GM23338 (cell line): ENCODE data around the gene POLR3G. TPM values are rescaled to one million over a fixed set of nuclear protein-coding genes. Genes with fewer than 3 reads are reported as not detected.

Experiments used
- ATAC-seq: fragments of 200-7000 bp; cut with Tn5 transposase; 3 replicates; pipeline ENCODE4 v1.9.1; 2020
- DNase-seq: peaks from one replicate; pipeline ENCODE4 v3.0.0-alpha.2; 2015; ENCODE audit warnings: low spot score
- H2AFZ ChIP-seq: fragments of 200-600 bp; sonication (generic); 2 replicates; pipeline ENCODE4 v1.8.0; 2016; ENCODE audit warnings: antibody characterized with exemption, mild to moderate bottlenecking, moderate library complexity
- H3F3A ChIP-seq: fragments of 200-600 bp; sonication (generic); replicated peaks from 2 replicates; pipeline ENCODE4 v1.8.0; 2017; ENCODE audit warnings: antibody characterized with exemption, mixed run types, low read depth
- H3K27ac ChIP-seq: fragments of 200-600 bp; sonication (generic); 2 replicates; pipeline ENCODE4 v1.6.1; 2016; ENCODE audit warnings: low read depth
- H3K27me3 ChIP-seq: fragments of 200-600 bp; sonication (generic); 2 replicates; pipeline ENCODE4 v1.8.0; 2016; ENCODE audit warnings: mild to moderate bottlenecking, mixed run types, moderate library complexity; ENCODE audit not compliant: insufficient read depth
- H3K36me3 ChIP-seq: fragments of 200-600 bp; sonication (generic); 2 replicates; pipeline ENCODE4 v1.8.0; 2016; ENCODE audit warnings: mild to moderate bottlenecking; ENCODE audit not compliant: insufficient read depth
- H3K4me1 ChIP-seq: fragments of 200-600 bp; sonication (generic); 2 replicates; pipeline ENCODE4 v1.8.0; 2016; ENCODE audit warnings: mild to moderate bottlenecking, moderate library complexity; ENCODE audit not compliant: insufficient read depth
- H3K4me2 ChIP-seq: fragments of 200-600 bp; sonication (generic); 2 replicates; pipeline ENCODE4 v1.7.1; 2017; ENCODE audit warnings: mixed run types
- H3K4me3 ChIP-seq: fragments of 200-600 bp; sonication (generic); 2 replicates; pipeline ENCODE4 v1.6.1; 2016; ENCODE audit warnings: mixed run types
- H3K79me2 ChIP-seq: fragments of 200-600 bp; sonication (generic); replicated peaks from 2 replicates; pipeline ENCODE4 v1.8.0; 2017; ENCODE audit warnings: mild to moderate bottlenecking; ENCODE audit not compliant: insufficient read depth
- H3K9me2 ChIP-seq: fragments of 200-600 bp; sonication (generic); 2 replicates; pipeline ENCODE4 v1.8.0; 2017; ENCODE audit not compliant: insufficient read depth
- H4K20me1 ChIP-seq: fragments of 200-600 bp; sonication (generic); replicated peaks from 2 replicates; pipeline ENCODE4 v1.8.0; 2017; ENCODE audit warnings: mild to moderate bottlenecking; ENCODE audit not compliant: insufficient read depth
- H3K27ac Mint-ChIP-seq: 2 replicates; pipeline ENCODE4 v1.8.0; 2020; ENCODE audit warnings: inconsistent platforms, mild to moderate bottlenecking, moderate library complexity, mixed read lengths
- H3K27me3 Mint-ChIP-seq: 3 replicates; pipeline ENCODE4 v1.8.0; 2022; ENCODE audit warnings: low read depth, mild to moderate bottlenecking, moderate library complexity, mixed read lengths, inconsistent platforms; ENCODE audit not compliant: insufficient read depth, poor library complexity
- H3K36me3 Mint-ChIP-seq: 3 replicates; pipeline ENCODE4 v1.8.0; 2021; ENCODE audit warnings: low read depth, mild to moderate bottlenecking, inconsistent platforms, moderate library complexity, mixed read lengths
- H3K4me1 Mint-ChIP-seq: 3 replicates; pipeline ENCODE4 v1.8.0; 2020; ENCODE audit warnings: mild to moderate bottlenecking, inconsistent platforms, mixed read lengths
- H3K4me3 Mint-ChIP-seq: 3 replicates; pipeline ENCODE4 v1.8.0; 2021; ENCODE audit warnings: moderate library complexity, mild to moderate bottlenecking, inconsistent platforms, mixed read lengths
- H3K9me3 Mint-ChIP-seq: 3 replicates; pipeline ENCODE4 v1.8.0; 2020; ENCODE audit warnings: moderate library complexity, mild to moderate bottlenecking, inconsistent platforms, mixed read lengths
- JUNB ChIP-seq: IDR thresholded peaks from one replicate; pipeline ENCODE4 v1.6.1; 2016; ENCODE audit warnings: antibody characterized with exemption; ENCODE audit not compliant: unreplicated experiment
- POLR2AphosphoS5 ChIP-seq: IDR thresholded peaks from 2 replicates; pipeline ENCODE4 v1.6.1; 2016; ENCODE audit warnings: antibody characterized with exemption, low read depth
- ZNF114 ChIP-seq: fragments of 250-450 bp; sonication (Bioruptor Pico); IDR thresholded peaks from 2 replicates; pipeline ENCODE4 v1.5.0; 2020; ENCODE audit warnings: mild to moderate bottlenecking, moderate library complexity
- ZNF331 ChIP-seq: fragments of 250-450 bp; sonication (Bioruptor Pico); IDR thresholded peaks from 2 replicates; pipeline ENCODE4 v1.5.0; 2020; ENCODE audit warnings: low read depth, mild to moderate bottlenecking, moderate library complexity
- polyA plus RNA-seq: library from polyadenylated mRNA; unstranded; fragments of >200 nt; fragmentation: Nextera tagmentation; extraction: Ambion mirVana; gene quantifications from 2 replicates; pipeline ENCODE4 v1.2.1, GENCODE V29; 2016
- total RNA-seq: library from RNA; depleted of rRNA; stranded (reverse); fragments of >200 nt; shearing (Covaris generic); gene quantifications from 2 replicates; pipeline ENCODE4 v1.2.3, GENCODE V29; 2014
- TF ChIP-seq, protein P1 (sequence below): fragments of 250-450 bp; sonication (Bioruptor Pico); IDR thresholded peaks from 2 replicates; pipeline ENCODE4 v1.5.0; 2020; ENCODE audit warnings: mild to moderate bottlenecking, moderate library complexity
- TF ChIP-seq, protein P2 (sequence below): IDR thresholded peaks from 2 replicates; pipeline ENCODE4 v1.6.1; 2016; ENCODE audit warnings: antibody characterized with exemption

The POLR3G gene
- total and polyA plus RNA-seq, 2 experiments from 2014 or later = 147 to 376 TPM

DNA sequence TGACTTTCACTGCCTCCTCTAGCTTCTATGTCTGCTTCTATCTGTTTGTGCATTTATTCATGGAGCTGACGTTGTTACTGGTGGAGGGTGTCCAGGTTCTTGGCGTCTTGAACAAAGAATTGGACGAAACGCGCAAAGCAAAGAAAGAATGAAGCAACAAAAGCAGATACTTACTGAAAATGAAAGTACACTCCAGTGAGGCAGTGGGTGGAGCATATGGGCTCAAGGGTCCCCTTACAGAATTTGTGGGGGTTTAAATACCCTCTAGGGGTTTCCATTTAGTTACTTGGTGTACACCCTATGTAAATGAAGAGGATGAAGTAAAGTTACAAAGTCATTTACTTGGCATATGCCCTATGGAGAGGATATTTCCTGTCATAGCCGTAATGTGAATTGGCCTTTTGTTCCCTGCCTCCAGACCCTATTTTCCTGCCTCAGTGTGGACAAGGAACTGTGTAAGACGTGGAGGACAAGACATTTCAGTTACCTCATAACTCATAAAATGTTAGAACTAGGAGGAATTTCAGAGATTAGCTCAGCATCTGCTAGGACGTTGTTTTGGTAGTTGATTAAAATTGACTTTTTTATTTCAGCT is 3.1 kb downstream of the POLR3G start (continued):
- TF ChIP-seq, protein P1, sequence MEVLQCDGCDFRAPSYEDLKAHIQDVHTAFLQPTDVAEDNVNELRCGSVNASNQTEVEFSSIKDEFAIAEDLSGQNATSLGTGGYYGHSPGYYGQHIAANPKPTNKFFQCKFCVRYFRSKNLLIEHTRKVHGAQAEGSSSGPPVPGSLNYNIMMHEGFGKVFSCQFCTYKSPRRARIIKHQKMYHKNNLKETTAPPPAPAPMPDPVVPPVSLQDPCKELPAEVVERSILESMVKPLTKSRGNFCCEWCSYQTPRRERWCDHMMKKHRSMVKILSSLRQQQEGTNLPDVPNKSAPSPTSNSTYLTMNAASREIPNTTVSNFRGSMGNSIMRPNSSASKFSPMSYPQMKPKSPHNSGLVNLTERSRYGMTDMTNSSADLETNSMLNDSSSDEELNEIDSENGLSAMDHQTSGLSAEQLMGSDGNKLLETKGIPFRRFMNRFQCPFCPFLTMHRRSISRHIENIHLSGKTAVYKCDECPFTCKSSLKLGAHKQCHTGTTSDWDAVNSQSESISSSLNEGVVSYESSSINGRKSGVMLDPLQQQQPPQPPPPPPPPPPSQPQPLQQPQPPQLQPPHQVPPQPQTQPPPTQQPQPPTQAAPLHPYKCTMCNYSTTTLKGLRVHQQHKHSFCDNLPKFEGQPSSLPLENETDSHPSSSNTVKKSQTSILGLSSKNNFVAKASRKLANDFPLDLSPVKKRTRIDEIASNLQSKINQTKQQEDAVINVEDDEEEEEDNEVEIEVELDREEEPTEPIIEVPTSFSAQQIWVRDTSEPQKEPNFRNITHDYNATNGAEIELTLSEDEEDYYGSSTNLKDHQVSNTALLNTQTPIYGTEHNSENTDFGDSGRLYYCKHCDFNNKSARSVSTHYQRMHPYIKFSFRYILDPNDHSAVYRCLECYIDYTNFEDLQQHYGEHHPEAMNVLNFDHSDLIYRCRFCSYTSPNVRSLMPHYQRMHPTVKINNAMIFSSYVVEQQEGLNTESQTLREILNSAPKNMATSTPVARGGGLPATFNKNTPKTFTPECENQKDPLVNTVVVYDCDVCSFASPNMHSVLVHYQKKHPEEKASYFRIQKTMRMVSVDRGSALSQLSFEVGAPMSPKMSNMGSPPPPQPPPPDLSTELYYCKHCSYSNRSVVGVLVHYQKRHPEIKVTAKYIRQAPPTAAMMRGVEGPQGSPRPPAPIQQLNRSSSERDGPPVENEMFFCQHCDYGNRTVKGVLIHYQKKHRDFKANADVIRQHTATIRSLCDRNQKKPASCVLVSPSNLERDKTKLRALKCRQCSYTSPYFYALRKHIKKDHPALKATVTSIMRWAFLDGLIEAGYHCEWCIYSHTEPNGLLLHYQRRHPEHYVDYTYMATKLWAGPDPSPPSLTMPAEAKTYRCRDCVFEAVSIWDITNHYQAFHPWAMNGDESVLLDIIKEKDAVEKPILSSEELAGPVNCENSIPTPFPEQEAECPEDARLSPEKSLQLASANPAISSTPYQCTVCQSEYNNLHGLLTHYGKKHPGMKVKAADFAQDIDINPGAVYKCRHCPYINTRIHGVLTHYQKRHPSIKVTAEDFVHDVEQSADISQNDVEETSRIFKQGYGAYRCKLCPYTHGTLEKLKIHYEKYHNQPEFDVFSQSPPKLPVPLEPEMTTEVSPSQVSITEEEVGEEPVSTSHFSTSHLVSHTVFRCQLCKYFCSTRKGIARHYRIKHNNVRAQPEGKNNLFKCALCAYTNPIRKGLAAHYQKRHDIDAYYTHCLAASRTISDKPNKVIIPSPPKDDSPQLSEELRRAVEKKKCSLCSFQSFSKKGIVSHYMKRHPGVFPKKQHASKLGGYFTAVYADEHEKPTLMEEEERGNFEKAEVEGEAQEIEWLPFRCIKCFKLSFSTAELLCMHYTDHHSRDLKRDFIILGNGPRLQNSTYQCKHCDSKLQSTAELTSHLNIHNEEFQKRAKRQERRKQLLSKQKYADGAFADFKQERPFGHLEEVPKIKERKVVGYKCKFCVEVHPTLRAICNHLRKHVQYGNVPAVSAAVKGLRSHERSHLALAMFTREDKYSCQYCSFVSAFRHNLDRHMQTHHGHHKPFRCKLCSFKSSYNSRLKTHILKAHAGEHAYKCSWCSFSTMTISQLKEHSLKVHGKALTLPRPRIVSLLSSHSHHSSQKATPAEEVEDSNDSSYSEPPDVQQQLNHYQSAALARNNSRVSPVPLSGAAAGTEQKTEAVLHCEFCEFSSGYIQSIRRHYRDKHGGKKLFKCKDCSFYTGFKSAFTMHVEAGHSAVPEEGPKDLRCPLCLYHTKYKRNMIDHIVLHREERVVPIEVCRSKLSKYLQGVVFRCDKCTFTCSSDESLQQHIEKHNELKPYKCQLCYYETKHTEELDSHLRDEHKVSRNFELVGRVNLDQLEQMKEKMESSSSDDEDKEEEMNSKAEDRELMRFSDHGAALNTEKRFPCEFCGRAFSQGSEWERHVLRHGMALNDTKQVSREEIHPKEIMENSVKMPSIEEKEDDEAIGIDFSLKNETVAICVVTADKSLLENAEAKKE (CRISPR knock-in tag) = no peak
- TF ChIP-seq, protein P2, sequence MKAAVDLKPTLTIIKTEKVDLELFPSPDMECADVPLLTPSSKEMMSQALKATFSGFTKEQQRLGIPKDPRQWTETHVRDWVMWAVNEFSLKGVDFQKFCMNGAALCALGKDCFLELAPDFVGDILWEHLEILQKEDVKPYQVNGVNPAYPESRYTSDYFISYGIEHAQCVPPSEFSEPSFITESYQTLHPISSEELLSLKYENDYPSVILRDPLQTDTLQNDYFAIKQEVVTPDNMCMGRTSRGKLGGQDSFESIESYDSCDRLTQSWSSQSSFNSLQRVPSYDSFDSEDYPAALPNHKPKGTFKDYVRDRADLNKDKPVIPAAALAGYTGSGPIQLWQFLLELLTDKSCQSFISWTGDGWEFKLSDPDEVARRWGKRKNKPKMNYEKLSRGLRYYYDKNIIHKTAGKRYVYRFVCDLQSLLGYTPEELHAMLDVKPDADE = no peak

DNA sequence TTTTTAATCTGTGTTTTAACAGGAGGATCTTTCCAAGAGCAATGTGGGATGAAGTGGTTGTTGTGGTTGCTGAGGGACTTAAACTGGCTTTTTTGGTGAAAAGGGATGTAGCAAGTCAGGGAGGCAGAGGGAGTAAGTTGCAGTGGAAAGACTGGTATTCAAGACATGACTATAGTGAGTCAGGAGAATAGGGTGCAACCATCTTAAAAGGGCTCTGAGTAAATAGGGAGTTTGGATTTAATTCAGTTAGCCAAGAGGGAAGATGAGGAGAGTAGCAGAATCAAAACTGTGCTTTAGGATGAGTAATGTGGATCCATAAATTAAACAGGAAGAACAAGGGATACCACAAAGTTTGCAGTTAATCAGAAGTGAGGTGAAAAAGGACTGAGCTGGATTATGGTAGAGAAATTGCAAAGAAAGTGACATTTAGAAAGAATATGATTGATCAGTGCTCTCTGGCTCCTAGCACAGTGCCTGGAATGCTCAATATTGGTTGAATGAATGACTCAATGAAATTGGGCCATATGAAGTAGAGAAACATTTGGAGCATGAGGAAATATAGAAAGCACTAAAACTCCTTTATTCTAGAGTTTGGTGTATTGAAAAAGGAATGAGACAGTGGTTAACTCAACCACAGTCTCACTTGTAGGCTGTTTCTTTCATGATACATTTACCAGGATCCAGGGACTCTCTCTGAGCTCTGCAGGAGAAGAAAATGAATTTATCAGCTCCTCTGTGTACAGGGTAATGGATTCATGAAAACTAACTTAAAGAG is 5.1 kb downstream of the POLR3G start:
- Histone ChIP-seq H3K4me3 (no peak overlapping the region), H3K4me2 (peak overlapping the region; percentile 30; the same call in 1 of the 2 replicates), H3F3A (peaks cover 22% of the 10 kb centered on the region; the same call in 1 of the 2 replicates), H4K20me1 (no peaks in the 10 kb centered on the region; the same call in 1 of the 2 replicates), H2AFZ (no peak overlapping the region), H3K9me2 (no peaks in the 10 kb centered on the region), H3K27ac (peak overlapping the region; percentile 83), H3K27me3 (no peaks in the 10 kb centered on the region), H3K4me1 (peaks cover 46% of the 10 kb centered on the region), H3K36me3 (no peaks in the 10 kb centered on the region), H3K79me2 (peaks cover 90% of the 10 kb centered on the region)
- peaks cover 66% of the 10 kb centered on the region for H3K36me3 Mint-ChIP-seq
- H3K9me3 Mint-ChIP-seq = no peaks in the 10 kb centered on the region; the same call in 2 of the 3 replicates
- H3K27me3 Mint-ChIP-seq = peaks cover 9% of the 10 kb centered on the region
- TF ChIP-seq POLR2AphosphoS5 (no peak), ZNF114 (CRISPR knock-in tag) (no peak), JUNB (no peak), ZNF331 (CRISPR knock-in tag) (no peak)
- TF ChIP-seq, protein P2 = no peak
- peaks cover 69% of the 10 kb centered on the region for H3K4me1 Mint-ChIP-seq
- peak overlapping the region; percentile 66 for H3K27ac Mint-ChIP-seq
- H3K4me3 Mint-ChIP-seq = peak overlapping the region; percentile 53
- ATAC-seq = no peak
- DNase-seq = no peak
